Stimulated activated CD8-positive, alpha-beta memory T cell treated with anti-CD3 and anti-CD28 coated beads, Interleukin-15, amount 100 ng/mL, for 1 hour (primary cell): ENCODE measurements around the gene HSF4.

Experiments used
- DNase-seq: peaks from one replicate; pipeline ENCODE4 v3.0.0-alpha.2; 2020; ENCODE audit warnings: low read depth

HSF4 gene

DNA sequence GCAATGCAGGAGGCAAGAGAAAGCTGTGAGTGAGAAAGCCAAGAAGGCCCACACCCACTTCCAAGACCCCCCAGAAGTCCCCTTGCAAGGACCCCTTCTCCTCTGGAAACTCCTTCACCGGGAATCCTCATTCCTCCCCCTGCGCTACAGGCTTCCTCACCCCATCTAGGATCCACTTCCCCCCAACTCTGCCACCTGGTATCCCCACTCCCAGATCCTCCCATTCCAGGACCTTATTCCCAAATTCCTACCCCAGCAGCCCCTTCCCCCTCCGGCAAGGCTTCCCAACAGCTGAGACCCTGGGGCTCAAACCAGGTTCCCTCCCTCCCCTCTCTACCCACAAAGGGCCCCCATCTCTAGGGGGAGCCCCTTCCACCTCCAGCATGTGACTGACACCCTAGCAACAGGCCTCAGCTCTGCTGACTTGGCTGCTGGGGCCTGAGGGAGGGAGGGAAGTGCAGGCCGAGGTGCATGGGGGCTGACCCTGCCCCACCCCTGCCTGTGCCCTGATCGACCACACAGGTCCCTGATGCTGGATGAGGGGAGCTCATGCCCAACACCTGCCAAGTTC lies 2.1 kb downstream of the HSF4 start:
- DNase-seq, result no peak

DNA sequence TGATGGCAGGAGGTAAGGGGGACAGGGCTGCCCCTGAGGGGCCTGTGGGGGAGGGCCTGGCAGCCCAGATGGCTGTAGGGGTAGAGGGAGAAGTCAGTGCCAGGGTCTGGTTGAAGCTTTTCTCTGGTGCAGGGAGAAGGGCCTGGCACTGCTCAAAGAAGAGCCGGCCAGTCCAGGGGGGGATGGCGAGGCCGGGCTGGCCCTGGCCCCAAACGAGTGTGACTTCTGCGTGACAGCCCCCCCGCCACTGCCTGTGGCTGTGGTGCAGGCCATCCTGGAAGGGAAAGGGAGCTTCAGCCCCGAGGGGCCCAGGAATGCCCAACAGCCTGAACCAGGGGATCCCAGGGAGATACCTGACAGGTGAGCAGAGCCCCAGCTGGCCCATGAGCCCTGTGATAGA lies 3.0 kb downstream of the HSF4 start:
- DNase-seq, result no peak

DNA sequence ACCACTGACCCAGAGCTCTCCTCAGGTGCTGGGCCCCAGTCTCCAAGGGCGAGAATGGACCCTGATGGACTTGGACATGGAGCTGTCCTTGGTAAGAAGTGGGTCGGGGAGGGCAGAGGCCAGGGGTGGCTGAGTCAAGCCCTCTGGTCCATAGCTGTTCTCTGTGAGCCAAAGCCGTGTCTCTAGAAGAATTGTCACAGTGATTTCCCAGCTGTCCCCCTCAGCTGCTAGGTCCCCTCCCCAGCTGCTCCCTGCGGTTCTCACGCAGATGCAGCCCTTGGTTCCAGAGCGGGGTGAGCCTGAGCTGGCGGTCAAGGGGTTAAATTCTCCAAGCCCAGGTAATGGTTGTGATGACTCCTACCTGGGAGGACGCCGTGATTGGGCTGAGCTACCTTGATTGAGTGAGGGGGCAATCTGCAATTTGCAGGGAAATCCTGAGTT lies 4.5 kb downstream of the HSF4 start:
- no peak for DNase-seq

DNA sequence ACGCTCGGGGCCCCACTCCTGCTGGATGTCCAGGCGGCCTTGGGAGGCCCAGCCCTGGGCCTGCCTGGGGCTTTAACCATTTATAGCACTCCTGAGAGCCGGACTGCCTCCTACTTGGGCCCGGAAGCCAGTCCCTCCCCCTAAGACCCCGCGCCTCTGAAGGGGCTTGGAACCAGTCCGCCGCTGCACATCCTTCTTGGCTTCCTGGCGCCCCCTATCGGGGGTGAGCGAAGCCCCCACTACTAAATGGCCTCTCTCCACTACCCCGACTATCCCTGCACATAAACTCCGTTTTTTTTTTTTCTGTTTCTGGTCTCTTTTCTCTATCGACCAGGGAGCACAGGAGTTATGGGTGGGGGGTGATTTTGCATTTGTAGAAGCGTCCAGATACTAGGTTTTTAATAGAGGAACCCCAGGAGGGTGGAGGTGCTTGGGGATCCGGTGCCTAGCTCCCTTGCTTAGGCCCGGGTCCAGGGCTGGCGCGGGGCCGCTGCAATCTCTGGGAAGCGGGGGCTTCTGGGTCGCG lies 5.2 kb downstream of the HSF4 start:
- DNase-seq, result no peak

DNA sequence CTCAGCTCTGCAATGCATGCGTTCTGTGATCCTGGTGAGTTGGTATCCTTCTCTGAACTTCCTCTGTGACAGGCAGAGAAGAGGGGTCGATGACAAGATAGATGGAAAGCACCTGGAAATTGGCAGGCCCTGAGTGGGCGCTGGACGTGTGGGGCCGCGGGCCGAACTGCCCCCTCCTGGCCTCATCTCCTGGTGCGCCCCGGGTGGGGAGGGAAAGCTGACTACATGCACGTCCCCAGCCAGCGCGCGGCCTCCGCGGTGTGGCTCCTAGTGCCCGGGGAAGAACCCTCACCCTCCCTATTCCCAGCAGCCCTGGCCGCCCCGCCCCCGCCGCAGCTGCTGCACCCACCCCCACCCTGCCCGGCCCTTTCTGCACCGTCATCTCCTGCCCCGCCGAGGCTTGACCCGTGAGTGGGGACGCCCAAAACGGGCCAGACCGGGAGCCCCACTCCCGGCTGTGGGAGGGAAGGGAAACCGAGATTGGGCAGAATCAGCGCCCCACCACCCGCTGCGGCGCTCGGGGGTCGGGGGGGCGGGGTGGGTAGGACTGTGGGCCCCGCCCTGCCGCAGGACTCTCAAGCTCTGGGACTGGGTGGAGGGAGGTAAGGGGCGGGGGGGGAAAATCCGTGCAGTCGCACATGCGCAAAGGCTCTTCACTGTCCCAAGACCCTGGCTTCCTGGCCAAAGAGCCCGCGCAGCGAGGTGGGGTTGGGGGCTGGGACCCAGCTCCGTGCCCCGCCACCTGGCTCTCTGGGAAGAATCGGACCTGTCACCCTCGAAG lies 5.8 kb downstream of the HSF4 start, which contains the start of gene NOL3:
Gene NOL3, plus strand, starts transcription at position 371 of the 781 bp plus-strand sequence.
- DNase-seq, result no peak

DNA sequence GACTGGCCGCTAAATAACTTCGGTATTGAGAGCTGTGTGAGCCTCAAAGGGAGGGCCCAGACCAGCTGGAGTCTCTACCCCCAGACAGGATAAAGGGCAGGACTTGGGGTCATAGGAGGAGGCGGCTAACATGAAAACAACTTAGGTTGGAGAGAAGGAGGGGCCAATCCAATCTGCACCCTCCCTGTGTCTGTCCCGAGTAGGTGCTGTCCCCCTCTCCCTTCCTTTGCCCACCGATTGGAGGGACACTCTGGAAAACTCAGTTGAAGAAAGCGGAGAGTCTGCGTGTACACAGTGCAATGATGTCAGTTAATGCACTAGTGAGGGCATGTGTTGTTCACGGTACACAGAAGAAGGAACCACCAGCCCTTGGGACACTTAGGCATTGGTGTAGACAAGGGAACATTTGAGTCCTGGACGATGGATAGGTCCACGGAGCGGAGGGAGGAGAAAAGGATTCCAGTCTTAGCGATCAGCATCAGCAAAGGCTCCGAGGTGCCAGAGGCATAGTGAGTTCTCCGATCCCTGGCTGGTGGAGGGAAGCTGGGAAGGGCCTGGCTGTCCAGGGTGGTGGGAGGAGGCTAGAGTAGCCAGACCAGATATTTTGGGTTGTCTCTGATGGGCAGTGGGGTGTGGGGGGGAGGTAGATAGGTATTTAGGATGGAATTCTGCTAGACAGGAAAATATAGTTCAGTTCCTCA lies 6.6 kb downstream of the HSF4 start:
- no peak for DNase-seq

DNA sequence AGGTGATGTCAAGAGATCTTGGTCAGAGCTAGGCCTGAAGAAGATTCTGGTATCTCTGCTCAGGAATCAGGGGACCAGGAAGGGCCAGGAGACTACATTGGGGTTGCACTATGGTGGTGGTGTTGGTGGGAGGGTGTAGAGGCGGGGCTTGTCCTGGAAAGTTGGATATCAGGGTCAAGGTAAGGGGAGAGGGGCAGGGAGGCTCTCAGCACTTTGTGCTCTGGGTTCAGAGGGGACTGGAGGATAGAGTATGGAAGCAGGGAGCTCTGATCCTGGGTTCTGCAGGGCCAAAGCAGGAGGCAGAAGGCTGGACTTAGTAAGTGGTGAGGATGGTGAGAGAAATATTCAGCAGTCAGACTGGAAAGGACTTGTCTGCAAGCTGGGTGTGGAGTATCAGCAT lies 8.8 kb downstream of the HSF4 start:
- no peak for DNase-seq

DNA sequence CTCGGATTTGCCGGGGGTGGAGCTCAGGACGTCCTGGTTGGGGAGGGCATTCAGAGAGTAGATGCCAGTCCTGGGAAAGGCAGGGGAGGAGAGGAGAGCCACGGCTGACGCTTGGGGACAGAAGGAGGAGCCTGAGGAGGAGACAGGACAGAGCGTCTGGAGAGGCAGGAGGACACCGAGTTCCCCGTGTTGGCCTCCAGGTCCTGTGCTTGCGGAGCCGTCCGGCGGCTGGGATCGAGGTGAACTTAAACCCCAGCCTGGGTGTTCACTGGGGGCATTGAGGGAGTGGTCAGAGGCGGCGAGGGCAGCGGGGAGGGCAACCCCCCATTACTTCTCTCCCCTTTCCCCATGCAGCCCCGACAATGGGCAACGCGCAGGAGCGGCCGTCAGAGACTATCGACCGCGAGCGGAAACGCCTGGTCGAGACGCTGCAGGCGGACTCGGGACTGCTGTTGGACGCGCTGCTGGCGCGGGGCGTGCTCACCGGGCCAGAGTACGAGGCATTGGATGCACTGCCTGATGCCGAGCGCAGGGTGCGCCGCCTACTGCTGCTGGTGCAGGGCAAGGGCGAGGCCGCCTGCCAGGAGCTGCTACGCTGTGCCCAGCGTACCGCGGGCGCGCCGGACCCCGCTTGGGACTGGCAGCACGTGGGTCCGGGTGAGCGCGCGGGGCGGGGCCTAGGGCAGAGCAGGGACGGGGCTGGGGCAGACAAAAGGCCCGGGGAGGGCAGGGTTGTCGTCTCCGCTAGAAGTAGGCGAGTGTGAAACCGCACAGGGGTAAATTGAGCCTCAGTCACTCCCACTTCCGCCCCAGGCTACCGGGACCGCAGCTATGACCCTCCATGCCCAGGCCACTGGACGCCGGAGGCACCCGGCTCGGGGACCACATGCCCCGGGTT lies 9.5 kb downstream of the HSF4 start:
- no peak for DNase-seq

DNA sequence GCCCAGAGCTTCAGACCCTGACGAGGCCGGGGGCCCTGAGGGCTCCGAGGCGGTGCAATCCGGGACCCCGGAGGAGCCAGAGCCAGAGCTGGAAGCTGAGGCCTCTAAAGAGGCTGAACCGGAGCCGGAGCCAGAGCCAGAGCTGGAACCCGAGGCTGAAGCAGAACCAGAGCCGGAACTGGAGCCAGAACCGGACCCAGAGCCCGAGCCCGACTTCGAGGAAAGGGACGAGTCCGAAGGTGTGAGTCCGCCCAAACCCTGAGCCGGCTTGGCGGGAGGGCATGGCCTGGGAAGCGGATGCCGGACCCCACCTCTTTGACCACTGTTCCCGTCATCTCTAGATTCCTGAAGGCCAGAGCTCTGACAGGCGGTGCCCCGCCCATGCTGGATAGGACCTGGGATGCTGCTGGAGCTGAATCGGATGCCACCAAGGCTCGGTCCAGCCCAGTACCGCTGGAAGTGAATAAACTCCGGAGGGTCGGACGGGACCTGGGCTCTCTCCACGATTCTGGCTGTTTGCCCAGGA lies 10.2 kb downstream of the HSF4 start:
- no peak for DNase-seq

DNA sequence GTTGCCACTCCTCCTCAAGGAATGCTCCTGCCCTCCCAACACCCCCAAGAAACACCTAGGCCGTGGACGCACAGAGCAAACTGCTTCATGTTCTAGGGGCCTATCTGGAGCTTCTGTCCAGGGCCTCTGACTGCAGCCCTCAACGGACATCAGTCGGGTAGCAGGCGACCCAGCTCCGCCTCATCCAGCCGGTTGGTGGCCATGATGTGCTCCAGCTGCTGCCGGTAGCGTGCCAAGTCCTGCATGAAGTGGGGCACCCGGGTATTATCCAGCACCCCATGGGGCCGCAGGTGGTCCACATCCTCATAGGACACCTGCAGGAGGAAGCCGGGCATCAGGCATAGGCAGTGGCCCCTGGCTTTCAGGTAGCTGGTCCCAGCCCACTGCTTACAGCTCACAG lies 12.1 kb downstream of the HSF4 start:
- DNase-seq, result no peak

DNA sequence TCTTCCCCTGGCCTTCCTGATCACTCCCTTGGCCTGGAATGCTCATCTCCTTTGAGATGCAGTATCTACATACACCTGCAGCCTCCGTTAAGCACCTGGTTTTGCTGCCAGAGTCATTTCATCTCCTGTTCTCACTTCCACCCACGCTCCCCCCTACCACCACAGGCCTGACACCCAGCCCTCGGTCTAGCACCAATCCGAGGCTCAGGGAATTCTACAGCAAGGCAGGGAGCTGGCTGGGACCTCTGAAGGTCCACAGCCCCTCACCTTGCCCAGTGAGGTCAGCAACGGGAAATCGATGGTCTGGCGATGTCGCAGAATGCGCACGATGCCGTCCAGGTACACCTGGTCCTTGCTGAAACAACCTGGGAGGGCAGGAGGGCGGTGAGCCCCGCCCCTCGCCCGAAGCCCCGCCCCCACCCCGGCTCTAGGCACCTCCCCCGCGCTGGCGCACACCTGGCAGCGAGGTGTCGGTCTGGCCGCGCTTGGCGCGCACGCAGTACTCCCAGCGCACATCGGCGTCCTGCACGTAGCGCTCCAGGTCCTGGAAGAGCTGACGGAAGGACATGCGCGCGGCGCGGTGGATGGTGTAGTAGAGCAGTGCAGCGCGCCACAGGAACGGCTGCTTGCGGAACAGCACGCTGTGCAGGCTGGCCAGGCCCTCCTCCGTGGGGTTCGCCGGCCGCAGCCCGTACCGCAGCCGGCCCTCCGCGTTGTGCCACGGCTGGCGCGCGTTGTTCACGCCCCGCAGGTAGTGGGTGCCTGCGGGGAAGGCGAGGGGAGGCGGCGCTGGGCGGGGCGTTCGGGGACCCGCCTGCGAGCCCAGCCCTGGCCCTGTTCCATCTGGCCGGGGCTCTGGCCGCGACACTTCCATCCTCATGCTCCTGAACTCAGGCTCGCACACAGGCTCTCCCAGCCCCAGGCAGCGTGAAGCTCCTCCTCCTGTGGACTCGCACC lies 13.5 kb downstream of the HSF4 start:
- no peak for DNase-seq

DNA sequence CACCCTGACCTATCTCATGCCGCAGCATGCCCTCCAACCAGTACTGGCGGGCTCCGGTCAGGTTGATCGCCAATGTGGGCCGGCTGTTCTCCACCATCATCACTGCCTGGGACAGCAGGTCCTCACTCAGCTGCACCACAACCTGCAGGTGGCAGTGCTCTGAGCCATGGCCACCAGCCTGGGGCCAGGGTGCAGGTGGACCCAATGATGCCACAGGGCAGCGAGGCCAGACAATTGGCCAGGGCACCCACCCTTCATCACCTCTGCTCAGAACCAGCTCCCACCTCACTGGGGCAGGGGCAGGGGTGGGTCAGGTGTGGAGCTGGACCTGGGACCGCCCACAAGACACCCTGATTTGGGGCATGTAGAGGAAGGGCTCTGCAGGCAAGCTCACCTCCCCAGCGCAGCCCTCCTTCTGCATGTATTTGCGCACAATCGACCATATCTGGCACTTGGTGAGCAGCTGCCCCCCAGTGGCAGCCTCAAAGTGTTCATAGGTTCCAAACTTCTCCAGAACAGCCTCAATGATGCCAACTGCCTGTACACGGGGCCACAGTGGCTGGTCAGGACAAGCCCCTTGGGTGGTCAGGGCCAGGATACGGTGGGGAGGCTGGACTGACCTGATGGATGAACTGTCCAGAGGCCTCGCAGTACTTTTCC lies 15.0 kb downstream of the HSF4 start:
- DNase-seq, result no peak

DNA sequence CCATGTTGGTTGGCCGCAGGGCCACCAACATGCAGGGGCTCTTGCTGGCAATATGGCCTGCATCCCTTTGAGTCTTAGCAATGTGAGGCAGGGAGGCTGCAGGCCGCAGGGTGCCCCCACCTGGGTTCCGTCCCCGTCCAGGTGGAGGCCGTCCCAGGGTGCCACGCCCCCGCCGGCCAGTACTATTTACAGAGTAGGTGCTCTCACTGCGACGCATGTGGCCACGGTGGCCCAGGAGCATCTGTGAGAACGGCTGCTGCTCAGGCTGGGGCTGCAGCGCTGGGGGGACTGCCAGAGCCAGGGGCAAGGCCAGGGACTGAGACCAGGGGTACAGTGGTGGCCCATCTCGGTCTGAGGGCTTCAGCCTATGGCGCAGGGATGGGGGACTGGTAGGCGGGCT lies 15.6 kb downstream of the HSF4 start:
- no peak for DNase-seq

DNA sequence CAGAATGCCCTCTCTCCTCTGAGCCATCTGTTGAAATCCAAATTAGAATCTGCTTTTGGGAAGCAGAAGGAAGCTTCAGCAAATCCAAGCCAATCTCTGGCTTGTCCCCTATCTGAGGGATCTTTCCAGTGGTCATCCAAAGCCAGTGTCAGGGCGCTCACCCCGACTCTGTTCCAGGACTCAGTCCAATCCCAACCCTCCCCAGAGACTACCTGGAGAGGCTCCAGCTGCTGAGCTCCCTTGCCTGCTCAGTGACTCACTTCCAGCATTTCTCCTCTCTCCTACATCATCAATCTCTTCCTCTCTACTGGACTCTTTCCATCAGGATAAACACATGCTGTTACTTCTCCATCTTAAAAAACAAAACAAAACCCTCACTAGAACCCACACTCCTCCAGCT lies 16.8 kb downstream of the HSF4 start:
- DNase-seq, result no peak

DNA sequence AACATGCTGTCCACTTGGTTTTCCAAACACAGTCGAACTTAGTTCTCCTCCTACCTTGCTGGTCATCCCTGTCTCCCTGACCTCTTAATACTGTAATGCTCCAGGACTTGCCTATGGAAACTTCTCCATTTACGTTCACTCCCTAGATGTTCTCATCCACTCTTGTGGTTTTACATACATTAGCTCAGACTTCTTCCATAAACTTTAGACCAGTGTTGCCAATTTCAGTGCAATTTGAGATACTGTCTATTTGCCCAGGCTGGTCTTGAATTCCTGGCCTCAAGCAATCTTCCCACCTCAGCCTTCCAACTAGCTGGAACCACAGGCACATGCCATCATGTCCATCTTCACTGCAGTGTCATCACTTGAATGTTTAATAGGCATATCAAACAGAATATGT lies 17.7 kb downstream of the HSF4 start:
- no peak for DNase-seq

DNA sequence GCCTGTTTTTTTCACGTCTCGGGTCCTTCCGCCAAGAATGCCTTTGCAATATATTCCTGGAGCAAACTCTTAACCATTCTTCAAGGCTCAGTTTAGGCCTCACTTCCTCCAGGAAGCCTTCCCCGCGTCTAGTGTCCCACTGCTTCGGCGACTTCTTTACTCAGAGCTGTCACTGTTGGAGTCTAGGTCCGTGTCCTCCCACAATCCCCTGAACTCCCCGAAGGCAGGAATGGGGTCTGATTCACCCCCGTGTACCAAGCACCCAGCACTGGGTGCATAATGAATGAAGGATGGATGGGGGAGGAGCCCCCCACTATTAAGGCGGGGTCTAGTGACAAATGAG lies 18.7 kb downstream of the HSF4 start:
- no peak for DNase-seq

DNA sequence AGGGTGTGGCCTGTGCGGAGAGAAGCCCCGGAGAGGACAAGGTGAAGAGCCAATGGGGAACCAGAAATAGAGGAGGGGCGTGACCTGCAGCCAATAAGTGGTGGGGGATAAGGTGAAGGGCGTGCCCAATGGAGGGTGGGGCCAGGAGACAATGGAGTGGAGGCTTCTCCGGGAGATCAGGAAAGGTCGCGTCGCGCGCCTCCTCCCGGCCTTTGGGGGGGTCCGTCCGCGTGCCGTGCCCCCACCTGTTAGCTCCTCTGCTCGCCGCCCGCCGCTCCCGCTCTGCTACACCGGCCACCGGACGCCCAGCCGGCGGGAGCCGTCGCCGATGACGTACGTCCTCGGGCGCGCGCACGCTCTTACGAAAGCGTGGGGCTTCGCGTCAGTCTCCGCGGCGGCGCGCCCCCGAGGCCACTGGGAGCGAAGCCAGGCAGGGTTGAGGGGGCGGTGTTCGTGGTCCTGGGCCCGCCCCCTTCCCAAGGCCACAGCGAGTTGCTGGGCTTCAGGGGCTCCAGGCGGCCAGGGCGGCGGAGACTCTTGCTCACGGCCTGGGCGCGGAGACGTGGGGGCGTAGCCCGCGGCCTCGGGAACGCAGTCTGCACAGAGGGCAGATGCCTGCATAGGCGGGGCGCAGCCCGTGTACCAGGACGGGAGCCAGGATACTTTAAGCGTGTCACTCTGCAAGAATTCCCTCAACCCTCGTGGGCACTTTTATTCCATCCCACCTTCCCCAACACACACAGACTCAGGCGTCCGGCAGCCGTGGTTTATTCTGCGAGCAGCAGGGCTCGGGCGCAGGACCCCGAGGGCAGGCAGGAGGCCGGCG lies 19.3 kb downstream of the HSF4 start, which contains the start of gene MATCAP1:
Gene MATCAP1, minus strand, starts transcription at position 337 of the 826 bp plus-strand sequence. CDS start 3,353 bp downstream, outside the sequence.
- DNase-seq, result peak; percentile 84

DNA sequence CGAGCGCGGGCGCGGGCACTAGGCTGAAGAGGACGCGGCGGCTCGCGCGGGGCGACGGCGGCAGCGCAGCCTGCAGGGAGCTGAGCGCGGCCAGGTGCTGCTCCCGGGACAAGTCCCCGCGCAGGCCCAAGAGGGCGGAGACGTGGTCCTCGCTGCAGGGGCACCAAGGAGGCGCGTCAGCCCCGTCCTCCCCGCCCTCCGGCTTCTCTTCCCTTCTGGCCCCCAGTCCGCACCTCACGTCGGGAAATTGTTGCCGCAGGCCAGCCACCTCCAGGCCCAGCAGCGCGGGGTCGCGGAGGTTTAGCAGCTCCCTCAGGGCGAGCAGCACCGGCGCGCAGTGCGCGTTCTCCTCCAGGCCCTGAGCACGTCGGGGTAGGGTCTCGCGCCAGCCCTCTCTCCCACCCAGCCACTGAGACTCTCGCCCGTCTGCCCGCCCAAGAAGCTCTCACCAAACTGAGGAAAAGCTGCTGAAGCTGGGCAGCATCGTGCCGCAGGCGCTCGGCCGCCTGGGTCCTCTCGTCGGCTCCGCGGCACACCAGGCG lies 20.0 kb downstream of the HSF4 start:
- no peak for DNase-seq
